GM19238 (cell line): ENCODE results near the gene POLR3E.
"Not testable (repeated sequence)": the region's sequence is repeated elsewhere in the genome, so short reads cannot be mapped to it uniquely, and the experiment has no call there.

Source experiments
- DNase-seq: peaks from one replicate; pipeline ENCODE4 v3.0.0; 2011; ENCODE audit warnings: low spot score; ENCODE audit not compliant: insufficient read length

POLR3E gene

GRCh38 chr16:22330326-22330725, 33.1 kb downstream of the POLR3E start:
- DNase-seq = no peak

DNA sequence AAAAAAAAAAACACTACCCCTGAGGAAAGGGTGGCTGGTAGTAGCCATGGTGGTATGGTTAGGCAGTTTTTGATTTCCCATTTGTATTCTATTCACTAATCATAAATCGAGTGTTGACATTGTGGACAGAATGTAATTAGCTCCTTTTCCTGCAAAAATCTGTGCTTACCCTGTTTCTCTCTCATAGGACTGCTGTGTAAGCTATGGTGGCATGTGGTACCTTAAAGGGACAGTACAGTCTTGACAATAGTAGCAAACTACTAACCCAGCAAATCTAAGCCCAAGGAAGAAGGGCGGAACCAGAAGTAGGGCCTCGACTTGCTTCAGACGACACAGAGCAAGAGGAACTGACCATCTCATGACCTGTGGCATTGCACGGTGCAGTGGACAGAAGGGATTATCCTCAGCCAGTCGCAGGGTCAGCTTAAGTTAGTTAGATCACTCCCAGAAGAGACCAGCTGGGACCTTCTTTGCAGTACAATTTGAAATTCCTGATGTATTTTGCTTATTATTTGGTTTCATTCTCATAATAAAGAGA, 36.3 kb downstream of the POLR3E start:
- no peak for DNase-seq

- DNase-seq = no peak
Measured at GRCh38 chr16:22335668-22336246, 38.5 kb downstream of the POLR3E start.

- no peak for DNase-seq
Measured at GRCh38 chr16:22336581-22336980, 39.4 kb downstream of the POLR3E start.

- DNase-seq = no peak
Measured at GRCh38 chr16:22337045-22337444, 39.8 kb downstream of the POLR3E start.

DNA sequence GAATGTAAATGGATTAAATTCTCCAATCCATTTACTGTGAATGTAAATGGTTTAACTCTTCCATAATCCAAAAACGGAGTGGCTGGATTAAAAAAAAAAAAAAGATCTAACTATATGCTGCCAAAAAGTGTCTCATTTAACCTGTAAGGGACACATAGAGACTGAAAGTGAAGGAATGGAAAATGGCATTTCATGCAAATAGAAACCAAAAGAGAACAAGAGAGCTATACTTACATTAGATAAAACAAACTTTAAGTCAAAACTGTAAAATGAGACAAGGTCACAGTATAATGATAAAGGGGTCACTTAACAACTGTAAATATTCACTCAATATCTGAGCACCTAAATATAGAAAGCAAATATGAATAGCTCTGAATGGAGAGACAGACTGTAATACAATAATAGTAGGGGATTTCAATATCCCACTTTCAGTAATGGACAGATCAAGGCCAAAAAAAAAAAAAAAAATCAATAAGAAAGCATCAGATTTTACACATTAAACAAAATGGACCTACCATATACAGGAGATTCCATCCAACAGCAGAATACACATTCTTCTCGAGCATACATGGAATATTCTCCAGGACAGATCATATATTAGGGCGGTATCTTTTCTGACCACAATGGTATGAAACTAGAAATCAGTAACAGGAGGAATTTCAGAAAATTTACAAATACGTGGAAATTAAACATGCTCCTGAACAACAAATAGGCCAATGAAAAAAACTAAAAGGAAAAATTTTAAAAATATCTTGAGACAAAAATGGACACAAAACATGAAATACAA, 40.8 kb downstream of the POLR3E start:
- DNase-seq = no peak

DNA sequence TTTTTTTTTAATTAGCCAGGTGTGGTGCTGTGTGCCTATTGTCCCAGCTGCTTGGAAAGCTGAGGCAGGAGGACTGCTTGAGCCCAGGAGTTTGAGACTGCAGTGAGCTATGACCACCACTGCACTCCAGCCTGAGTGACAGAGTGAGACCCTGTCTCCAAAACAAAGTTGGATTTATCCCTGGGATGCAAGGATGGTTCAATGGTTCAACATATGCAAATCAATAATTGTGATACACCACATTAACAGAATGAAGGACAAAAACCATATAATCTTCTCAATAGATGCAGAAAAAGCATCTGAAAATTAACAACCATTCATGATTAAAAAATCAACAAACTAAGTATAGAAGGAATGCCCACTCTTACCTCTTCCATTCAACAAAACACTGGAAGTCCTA, 43.7 kb downstream of the POLR3E start:
- no peak for DNase-seq

- DNase-seq = no peak
Measured at GRCh38 chr16:22342082-22342481, 44.9 kb downstream of the POLR3E start.

DNA sequence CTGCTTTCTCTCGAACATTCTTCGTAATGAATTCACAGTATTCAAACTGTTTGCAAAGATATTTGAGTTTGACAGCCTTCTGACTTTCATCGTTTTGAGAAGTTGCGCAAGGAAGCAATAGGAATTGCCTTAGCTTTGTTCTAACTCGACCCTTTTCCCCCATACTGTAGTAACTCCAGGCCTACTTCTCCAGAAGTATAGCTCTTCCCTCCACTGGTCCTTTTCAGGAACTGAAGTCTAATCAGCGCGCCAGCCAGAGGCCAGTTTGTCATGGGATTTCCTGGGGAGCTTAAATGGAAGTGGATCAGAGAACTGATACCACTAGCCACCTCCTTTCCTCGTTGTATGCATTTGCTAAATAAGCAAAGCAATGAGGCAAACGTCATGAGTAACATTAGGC, 49.3 kb downstream of the POLR3E start:
- no peak for DNase-seq

DNA sequence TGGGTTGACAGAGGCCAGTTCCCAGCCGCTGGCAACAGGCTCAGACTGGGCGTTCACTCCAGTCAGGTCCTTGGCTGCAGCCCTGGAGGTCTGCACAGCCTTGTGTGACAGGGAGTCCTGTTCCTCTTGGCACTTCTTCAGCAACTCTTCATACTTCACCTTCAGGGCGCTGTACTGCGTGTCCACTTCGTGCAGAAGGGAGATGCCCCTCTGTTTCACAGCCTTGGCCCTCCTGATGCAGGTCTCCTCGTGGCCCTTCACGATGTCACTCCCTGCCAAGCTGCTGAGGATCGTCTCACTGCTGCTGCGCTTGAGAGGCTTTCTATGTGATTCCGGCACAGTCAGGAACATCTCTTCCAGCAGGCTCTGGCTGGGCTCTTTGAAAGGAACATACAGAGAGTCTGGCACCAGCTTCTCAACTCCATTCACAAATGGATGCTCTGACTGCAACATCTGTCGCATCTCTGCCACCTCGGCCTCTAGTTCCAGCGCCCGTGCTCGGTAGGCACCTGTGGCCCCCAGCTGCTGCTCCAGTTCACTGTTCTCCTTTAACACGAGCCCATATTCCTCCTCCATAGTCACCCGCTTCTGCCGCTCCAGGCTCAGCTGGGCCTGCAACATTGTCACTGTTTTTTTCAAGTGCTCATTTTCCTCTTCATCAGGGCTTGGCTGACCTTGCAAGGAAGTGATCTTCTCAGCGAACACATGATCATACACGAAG, 50.1 kb downstream of the POLR3E start:
- no peak for DNase-seq

DNA sequence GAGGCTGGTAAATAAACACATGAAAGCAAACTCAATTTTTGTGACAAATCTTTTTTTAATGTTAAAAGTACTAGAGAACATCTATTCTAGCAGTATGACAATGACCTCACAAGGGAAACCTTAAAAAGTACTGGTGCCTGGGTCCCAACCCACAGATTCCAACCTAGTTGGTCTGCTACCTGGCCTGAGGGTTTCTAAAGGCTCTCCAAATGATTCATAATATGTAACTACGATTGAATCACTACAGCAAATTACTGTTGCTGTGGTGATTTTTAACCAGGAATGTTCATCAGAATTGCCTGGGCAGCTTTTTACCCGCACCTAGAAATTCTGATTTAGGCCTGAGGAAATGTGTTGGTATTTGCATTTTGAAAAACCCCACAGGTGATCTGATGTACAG, 51.1 kb downstream of the POLR3E start:
- no peak for DNase-seq

DNA sequence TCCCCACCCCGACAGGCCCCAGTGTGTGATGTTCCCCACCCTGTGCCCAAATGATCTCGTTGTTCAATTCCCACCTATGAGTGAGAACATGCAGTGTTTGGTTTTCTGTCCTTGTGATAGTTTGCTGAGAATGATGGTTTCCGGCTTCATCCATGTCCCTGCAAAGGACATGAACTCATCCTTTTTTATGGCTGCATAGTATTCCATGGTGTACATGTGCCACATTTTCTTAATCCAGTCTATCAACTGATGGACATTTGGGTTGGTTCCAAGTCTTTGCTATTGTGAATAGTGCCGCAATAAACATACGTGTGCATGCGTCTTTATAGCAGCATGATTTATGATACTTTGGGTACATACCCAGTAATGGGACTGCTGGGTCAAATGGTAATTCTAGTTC, 53.8 kb downstream of the POLR3E start:
- DNase-seq = not testable (repeated sequence)

DNA sequence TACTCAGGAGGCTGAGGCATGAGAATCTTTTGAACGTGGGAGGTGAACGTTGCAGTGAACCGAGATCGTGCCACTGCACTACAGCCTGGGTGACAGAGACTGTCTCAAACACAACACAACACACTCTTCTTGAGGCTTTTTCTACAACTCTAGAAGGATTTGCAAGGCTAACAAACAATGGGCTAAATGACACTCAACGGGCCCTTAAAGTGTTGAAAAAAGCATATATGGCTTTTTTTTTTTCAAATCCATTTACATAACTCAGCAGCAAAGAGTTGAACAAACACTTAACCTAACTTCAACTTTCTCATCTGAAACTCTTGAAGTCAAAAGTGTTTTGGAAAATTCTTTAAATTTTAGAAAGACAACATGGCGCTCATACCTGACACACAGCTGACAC, 54.9 kb downstream of the POLR3E start:
- no peak for DNase-seq

- DNase-seq = no peak
Measured at GRCh38 chr16:22352723-22353122, 55.5 kb downstream of the POLR3E start.

GRCh38 chr16:22353191-22353919, 56.1 kb downstream of the POLR3E start:
- no peak for DNase-seq

- no peak for DNase-seq
Measured at GRCh38 chr16:22353933-22354541, 56.8 kb downstream of the POLR3E start.

DNA sequence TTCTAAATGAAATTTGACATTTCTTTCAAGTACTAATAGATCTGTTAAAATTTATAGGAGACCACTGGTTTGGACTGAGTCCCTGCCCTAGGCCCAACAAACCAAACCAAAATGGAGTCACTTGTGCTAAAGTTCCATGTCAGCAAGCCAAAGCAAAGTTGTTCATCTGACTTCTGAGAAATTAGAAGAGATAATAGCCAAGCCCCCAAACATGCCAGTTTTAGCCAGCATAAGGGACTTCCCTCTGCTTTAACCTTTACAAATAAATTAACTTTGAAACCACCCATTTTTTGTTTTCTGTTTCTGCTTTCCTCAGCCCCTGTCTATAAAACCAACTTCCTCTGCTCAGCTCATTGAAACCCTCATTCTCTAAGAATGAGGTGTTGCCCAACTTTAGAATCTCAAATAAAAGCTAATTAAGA, 58.3 kb downstream of the POLR3E start:
- no peak for DNase-seq

GRCh38 chr16:22356930-22357634, 59.9 kb downstream of the POLR3E start:
- no peak for DNase-seq

DNA sequence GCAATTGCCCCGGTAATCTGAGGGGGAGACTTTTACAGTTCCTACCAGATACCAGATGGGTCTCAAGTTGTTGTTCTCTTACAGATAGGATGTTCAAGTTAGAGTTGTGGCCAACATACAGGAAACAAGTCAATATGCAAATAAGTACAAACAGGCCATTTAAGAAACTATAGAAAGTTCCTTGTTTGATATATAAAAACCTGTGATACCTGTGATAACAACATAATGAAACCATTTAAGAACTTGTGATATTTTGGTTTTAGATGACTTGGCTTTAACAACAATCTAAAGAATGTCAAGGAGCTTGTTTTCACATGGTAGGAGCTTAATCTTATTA, 60.4 kb downstream of the POLR3E start:
- DNase-seq = no peak

DNA sequence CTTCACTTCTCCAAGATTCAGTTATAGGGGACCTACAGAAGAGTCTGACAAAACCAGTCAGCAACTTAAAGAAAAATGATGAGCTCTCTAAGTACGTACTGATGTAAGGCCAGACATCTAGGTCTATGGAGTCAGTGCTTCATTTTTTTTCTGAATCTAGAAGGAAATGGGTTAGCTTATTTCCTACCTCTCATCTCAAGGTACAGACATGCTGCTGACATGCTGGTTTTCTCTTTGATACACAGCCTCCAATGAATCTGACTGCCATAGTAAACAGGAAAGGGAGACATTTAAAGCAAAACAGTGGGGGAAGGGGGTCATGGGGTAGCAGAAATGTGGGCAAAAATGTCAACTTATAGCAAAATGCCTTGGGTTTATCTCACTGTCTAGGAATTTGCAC, 60.8 kb downstream of the POLR3E start:
- DNase-seq = no peak

- no peak for DNase-seq
Measured at GRCh38 chr16:22359679-22360078, 62.5 kb downstream of the POLR3E start.
